GM12865 (cell line): Measurements from ENCODE around the gene PRPF40B.

Source experiments
- DNase-seq: peaks from one replicate; pipeline ENCODE4 v3.0.0; 2010; ENCODE audit warnings: low read depth
- H3K4me3 ChIP-seq: 2 replicates; pipeline ENCODE4 v1.5.1; 2011; ENCODE audit warnings: mild to moderate bottlenecking, low read depth, low read length, control low read depth
- CTCF ChIP-seq: IDR thresholded peaks from 2 replicates; pipeline ENCODE4 v1.5.1; 2011; ENCODE audit warnings: low read length, control low read depth, low read depth, inconsistent platforms; ENCODE audit not compliant: insufficient read depth; ENCODE audit errors: missing control alignments

PRPF40B gene

GRCh38 chr12:49636979-49637755, 13.8 kb downstream of the PRPF40B start:
- peak; percentile 78 for TF ChIP-seq CTCF
- no peak overlapping the region for H3K4me3 ChIP-seq
- peak; percentile 78 for DNase-seq

GRCh38 chr12:49641748-49642369, 18.5 kb downstream of the PRPF40B start:
- DNase-seq = no peak
- no peak overlapping the region for H3K4me3 ChIP-seq
- no peak for TF ChIP-seq CTCF

GRCh38 chr12:49642370-49642802, 19.0 kb downstream of the PRPF40B start:
- no peak overlapping the region for H3K4me3 ChIP-seq
- no peak for DNase-seq
- no peak for TF ChIP-seq CTCF

GRCh38 chr12:49643135-49643534, 19.8 kb downstream of the PRPF40B start:
- no peak for DNase-seq
- no peak overlapping the region for H3K4me3 ChIP-seq
- TF ChIP-seq CTCF = no peak

- no peak overlapping the region for H3K4me3 ChIP-seq
- no peak for DNase-seq
- TF ChIP-seq CTCF = no peak
Observed at GRCh38 chr12:49643961-49644619, 20.7 kb downstream of the PRPF40B start.

- no peak overlapping the region for H3K4me3 ChIP-seq
- DNase-seq = peak; percentile 84
- peak; percentile 90 for TF ChIP-seq CTCF
Observed at GRCh38 chr12:49644620-49644994, 21.2 kb downstream of the PRPF40B start.
